Endothelial cell of umbilical vein (primary cell): ENCODE measurements around the gene ALDH7A1.

Experiments used
- CTCF ChIP-seq, 2 donors: IDR thresholded peaks; 1 replicate in 1 of 2; 2 replicates in 1 of 2; pipeline ENCODE4 v1.5.1; 2011; ENCODE audit warnings: low read length in 2 of 2, mild to moderate bottlenecking in 2 of 2, moderate library complexity in 2 of 2, control low read depth in 1 of 2, inconsistent platforms in 1 of 2, low read depth in 1 of 2; ENCODE audit not compliant: insufficient read depth in 1 of 2; ENCODE audit errors: extremely low read depth in 1 of 2
- MAX ChIP-seq: IDR thresholded peaks from 2 replicates; pipeline ENCODE4 v1.6.1; 2011; ENCODE audit not compliant: insufficient read depth, insufficient read length
- POLR2A ChIP-seq: IDR thresholded peaks from 2 replicates; pipeline ENCODE4 v1.6.1; 2012; ENCODE audit warnings: low read depth, mild to moderate bottlenecking, control low read depth, low read length
- POLR2AphosphoS5 ChIP-seq: IDR thresholded peaks from 2 replicates; pipeline ENCODE4 v1.6.1; 2012; ENCODE audit warnings: low read depth, mild to moderate bottlenecking, control low read depth, low read length, moderate library complexity; ENCODE audit not compliant: insufficient read depth

- no peak for TF ChIP-seq POLR2AphosphoS5
- no peak for TF ChIP-seq CTCF (IDR thresholded peaks at IDR 0.05; ENCODE audit: extremely low read depth in 1 of 2, insufficient read depth in 1 of 2, low read depth in 1 of 2, low read length in 2 of 2)
- TF ChIP-seq MAX = no peak
- no peak for TF ChIP-seq POLR2A
These were observed 108.7 kb downstream of the ALDH7A1 start for GRCh38 chr5:126486332-126486731.
